GM19099 (cell line): ENCODE data around the gene TARS3.

Experiments used
- POLR2A ChIP-seq: IDR thresholded peaks from 3 replicates; pipeline ENCODE4 v1.6.1; 2011; ENCODE audit warnings: low read depth; ENCODE audit not compliant: insufficient read length; ENCODE audit errors: extremely low read depth

TARS3 gene

DNA sequence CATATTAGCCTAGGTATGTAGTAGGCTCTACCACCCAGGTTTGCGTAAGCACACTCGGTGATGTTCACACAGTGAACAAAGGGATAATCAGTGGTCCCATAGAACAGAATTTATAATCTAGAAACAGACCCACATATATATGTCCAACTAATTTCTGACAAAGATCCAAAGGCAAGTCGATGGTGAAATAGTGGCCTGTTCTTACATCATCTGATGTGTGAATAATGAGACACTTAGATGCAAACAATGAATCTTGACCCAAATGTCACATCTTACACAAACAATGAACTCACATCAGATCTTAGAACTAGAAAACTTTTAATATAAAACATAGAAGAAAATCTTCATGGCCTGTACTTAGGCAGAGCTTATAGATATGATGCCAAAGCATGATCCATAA, 54.5 kb downstream of the TARS3 start:
- no peak for TF ChIP-seq POLR2A

DNA sequence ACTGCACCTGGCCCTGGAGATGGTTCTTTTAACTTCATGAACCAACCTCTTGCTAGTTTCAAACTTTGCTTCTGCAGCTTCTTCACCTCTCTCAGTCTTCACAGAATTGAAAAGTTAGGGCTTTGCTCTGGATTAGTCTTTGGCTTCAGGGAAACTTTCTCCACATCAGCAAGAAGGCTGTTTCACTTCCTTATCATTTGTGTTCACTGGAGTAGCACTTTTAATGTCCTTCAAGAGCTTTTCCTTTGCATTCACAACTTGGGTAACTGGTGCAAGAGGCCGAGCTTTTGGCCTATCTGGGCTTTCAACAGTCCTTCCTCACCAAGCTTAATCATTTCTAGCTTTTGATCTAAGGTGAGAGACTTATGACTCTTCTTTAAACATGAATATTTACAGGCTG, 56.4 kb downstream of the TARS3 start:
- no peak for TF ChIP-seq POLR2A

- no peak for TF ChIP-seq POLR2A
These were observed 59.9 kb downstream of the TARS3 start for GRCh38 chr15:101664303-101664913.

DNA sequence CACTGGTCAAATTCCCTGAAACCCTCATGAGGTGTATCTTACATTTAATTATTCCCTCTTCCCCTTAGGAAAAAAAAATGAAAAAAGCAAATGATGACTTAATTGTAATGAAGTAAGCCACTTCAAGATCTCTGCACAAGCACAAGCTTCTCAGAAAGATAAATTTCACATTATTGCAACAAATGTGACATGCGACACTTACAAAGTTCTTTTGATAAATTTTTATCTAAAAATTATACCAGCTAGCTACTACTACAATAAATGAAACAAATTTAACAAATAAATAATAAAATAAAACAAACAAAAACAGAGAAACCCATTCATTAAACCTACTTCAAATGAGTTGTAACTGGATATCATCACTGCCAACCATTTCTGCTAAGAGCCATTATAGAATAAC, 62.1 kb downstream of the TARS3 start:
- TF ChIP-seq POLR2A: no peak

DNA sequence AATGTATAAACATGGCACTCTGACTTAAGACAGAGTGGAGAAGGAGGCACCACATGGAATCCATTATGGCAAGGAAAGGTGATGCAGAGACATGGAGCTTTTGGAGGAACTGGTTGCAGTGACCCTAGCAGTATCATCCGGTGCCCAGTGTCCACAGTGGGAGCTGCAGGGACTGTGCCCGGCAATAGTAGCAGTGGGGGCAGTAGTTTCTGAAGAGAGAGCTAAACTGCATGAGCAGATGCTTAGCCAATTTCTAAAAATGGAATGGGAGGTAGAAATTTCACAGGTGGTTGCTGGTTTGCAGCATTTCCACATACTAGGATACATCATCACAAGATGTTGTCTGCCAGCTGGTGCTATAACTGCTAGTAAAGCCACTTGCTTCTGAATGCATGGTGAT, 64.3 kb downstream of the TARS3 start:
- no peak for TF ChIP-seq POLR2A

GRCh38 chr15:101657968-101658784, 66.1 kb downstream of the TARS3 start:
- no peak for TF ChIP-seq POLR2A

DNA sequence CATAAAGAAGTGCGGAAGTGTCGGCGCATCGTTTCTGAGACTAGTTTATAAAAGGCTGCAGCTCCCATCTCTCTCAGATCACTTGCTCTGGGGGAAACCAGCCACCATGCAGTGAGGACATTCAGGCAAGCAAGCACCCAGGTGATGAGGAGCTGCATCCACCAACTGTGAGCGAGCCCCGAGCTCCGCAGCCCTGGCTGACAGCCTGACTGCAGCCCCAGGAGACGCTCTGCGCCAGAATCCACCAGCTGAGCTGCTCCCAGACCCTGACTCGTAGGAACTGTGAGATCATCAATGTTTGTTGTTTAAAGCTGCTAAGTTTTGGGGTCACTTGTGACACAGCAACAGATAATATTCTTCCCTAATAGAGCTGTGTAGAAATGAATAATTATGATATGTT, 67.1 kb downstream of the TARS3 start:
- TF ChIP-seq POLR2A: no peak

DNA sequence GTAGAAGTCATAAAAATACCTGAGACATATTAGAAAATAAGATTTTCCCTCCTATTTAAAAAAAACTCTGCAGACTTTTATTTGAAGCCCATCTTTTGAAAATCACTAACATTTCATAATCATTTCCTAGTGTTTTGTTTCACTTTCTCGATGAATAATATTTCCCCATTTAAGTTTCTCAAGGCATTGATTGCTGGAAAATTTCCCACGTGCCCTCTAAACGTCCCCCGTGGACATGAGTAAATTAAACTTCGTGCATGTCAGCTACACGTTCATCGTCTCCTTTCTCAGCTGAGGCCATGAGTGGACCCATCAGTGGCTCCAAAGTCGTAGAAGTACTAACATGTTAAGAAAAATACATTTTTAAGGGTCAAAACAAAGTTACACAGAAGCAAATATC, 70.1 kb downstream of the TARS3 start:
- TF ChIP-seq POLR2A: no peak

DNA sequence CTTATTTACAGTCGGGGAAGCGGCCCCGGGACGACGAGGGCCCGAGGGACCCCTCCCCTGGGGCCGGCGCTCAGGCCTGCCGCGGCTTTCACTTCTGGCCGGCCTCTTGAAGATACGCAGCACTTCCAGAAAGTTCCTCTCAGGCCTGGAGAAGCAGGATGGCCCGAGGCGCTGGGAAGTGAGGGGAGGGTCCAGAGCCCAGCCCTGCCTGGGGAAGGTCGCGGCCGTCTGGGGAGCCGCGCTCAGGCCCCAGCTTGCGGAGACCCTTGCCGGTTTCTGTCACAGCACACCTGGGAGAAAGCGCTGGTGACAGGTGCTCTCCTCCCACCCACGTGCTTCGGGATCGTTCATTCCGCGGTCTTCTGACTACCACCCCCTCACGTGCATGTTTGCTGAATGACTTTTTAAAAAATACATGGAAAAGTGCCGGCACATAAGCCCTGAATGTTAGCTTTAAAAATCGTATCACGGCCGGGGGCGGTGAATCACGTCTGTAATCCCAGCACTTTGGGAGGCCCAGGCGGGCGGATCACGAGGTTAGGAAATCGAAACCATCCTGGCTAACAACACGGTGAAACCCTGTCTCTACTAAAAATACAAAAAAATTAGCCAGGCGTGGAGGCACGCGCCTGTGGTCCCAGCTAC, 71.4 kb downstream of the TARS3 start:
- TF ChIP-seq POLR2A: no peak

DNA sequence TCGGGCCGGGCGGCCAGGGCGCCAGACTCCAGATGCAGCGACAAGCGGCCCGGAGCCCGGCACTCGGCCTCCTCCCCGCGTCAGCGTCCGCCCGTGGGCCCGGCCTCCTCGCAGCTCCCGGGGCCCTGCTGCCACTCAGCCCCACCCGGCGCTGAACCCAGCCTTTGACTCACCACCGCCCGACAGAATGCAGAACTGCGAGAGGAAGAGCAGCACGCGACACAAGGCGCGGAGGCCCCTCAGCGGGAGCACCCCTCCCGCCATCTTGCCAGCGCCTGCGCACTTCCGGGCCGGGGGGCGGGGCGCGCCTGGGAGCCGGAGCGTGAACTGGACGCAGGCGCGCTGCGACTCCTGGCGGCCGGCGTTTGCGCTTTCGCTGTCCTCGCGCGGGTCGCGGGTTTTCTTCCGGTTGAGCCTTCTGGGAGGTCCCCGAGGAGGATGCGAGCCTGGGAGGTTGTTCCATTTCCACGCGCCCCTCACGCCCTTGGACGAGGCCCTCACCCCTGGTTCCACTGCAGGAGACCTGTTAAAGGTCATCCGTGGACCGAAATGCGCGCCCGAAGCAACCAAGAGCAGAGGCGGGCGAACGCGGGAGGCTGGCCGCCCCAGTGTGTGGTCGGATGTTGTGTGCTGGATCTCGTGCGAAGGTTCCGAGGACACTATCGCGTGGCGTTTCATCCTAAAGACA, 72.0 kb downstream of the TARS3 start, which contains the start of gene TM2D3:
Gene TM2D3, minus strand, starts transcription at position 284 of the 688 bp plus-strand sequence. Its CDS starts 20 bp downstream, at position 264.
- TF ChIP-seq POLR2A: peak; percentile 93

GRCh38 chr15:101651554-101652097, 72.6 kb downstream of the TARS3 start:
- no peak for TF ChIP-seq POLR2A

- TF ChIP-seq POLR2A: no peak
These were observed 74.1 kb downstream of the TARS3 start for GRCh38 chr15:101650145-101650544.

DNA sequence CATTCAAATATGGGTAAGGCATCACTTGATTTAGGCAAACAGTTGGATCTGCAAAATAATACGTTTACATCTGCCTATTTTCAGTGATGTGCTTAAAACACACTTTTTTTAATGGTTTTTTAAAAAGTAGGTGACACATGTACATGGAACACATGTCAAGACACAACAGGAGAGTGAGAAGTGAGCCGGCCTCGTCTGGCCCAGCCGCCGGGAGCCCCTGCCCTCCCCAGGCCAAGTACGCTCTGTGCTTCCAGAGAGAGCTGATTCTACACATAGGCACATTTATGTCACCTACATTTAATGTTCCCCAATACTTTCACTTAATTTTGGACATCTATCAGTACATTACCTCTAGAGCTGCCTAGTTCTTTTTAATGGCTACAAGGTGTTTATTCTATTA, 75.9 kb downstream of the TARS3 start:
- no peak for TF ChIP-seq POLR2A

DNA sequence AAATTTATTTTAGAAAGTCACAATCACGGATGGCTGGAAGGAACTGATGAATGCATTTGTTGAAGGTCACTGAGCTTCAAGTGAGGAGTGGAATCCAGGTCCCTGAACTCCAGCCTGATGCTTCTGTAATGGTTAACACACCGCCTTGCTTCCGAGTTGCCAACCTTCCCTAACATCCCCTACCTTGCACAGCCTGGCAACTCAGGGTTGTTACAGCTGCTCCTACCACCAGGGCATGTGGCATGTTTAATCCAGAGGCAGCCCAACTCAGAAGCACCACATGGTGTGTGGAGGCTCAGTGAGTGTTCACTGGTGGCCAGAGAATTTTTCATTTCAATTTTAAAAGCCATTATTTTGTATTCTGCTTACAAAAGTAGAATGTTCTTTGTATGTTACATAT, 77.0 kb downstream of the TARS3 start:
- no peak for TF ChIP-seq POLR2A

DNA sequence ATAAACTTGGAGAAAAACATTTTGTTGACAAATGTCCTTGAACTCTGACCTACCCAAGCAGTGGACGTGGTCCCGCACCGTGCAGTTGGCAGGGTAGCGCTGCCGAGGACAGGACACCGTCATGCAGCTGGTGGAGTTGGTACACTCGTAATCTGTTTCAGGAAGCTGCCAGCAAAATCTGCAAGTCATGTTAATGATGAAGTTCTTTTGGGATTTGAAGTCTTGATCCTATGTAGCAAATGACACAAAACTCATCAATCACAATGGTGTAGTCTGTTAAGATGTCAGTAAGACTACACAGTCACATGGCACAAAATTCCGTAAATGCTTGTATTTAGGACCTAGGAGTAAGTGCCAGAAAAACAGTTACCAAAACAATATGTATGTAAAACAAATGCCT, 77.6 kb downstream of the TARS3 start:
- no peak for TF ChIP-seq POLR2A
